GM12864 (cell line): ENCODE results near the gene TMPRSS2.

ENCODE experiments used
- DNase-seq: peaks from one replicate; pipeline ENCODE4 v3.0.0-alpha.2; 2011; ENCODE audit warnings: low read depth
- H3K4me3 ChIP-seq: 2 replicates; pipeline ENCODE4 v1.5.1; 2011; ENCODE audit warnings: mild to moderate bottlenecking, low read depth, low read length, control low read depth
- CTCF ChIP-seq: IDR thresholded peaks from 2 replicates; pipeline ENCODE4 v1.5.1; 2011; ENCODE audit warnings: low read depth, mild to moderate bottlenecking, moderate library complexity, low read length, control low read depth, inconsistent platforms; ENCODE audit errors: missing control alignments

TMPRSS2 gene

GRCh38 chr21:41443562-41443961, 64.4 kb downstream of the TMPRSS2 start:
- DNase-seq: no peak
- no peak for TF ChIP-seq CTCF

GRCh38 chr21:41442481-41443186, 65.3 kb downstream of the TMPRSS2 start:
- TF ChIP-seq CTCF: no peak
- H3K4me3 ChIP-seq: no peak overlapping the region
- no peak for DNase-seq

More at GRCh38 chr21:41443562-41443961, 64.4 kb downstream of the TMPRSS2 start:
- no peak overlapping the region for H3K4me3 ChIP-seq

- TF ChIP-seq CTCF: no peak
- H3K4me3 ChIP-seq: no peak overlapping the region
- no peak for DNase-seq
These were observed 66.4 kb downstream of the TMPRSS2 start for GRCh38 chr21:41441546-41441945.

- no peak overlapping the region for H3K4me3 ChIP-seq
- DNase-seq: no peak
- TF ChIP-seq CTCF: no peak
These were observed 68.7 kb downstream of the TMPRSS2 start for GRCh38 chr21:41439248-41439647.

GRCh38 chr21:41438425-41439113, 69.4 kb downstream of the TMPRSS2 start:
- DNase-seq: no peak
- no peak overlapping the region for H3K4me3 ChIP-seq
- no peak for TF ChIP-seq CTCF

GRCh38 chr21:41437729-41438128, 70.2 kb downstream of the TMPRSS2 start:
- no peak overlapping the region for H3K4me3 ChIP-seq
- no peak for TF ChIP-seq CTCF
- no peak for DNase-seq

- H3K4me3 ChIP-seq: no peak overlapping the region
- no peak for DNase-seq
- TF ChIP-seq CTCF: no peak
These were observed 72.3 kb downstream of the TMPRSS2 start for GRCh38 chr21:41435706-41436105.
